Gastroesophageal sphincter (tissue), 4 donors: Measurements from ENCODE around the gene NHS. TPM values are rescaled to one million over a fixed set of nuclear protein-coding genes. Genes with fewer than 3 reads are reported as not detected.

Experiments used
- ATAC-seq: fragments of 150-250 bp; one replicate; pipeline ENCODE4 v1.9.1; 2016; ENCODE audit warnings: mild to moderate bottlenecking, moderate library complexity
- H3K27ac ChIP-seq, 4 donors: fragments of 200-600 bp; sonication (generic) in 3 of 4; 1 replicate in 3 of 4; 2 replicates in 1 of 4; pipeline ENCODE4 v1.5.1; 2016 to 2019
- H3K27me3 ChIP-seq: fragments of 200-600 bp; sonication (generic); one replicate; pipeline ENCODE4 v1.5.1; 2019
- H3K36me3 ChIP-seq, 2 donors: fragments of 200-600 bp; sonication (generic); one replicate each; pipeline ENCODE4 v1.5.1; 2019; ENCODE audit warnings: control low read depth in 1 of 2
- H3K4me1 ChIP-seq, 3 donors: fragments of 200-600 bp; sonication (generic); 1 replicate in 2 of 3; 2 replicates in 1 of 3; pipeline ENCODE4 v1.5.1; 2016 to 2019; ENCODE audit warnings: control low read depth in 2 of 3
- H3K4me3 ChIP-seq, 2 donors: fragments of 200-600 bp; sonication (generic); one replicate each; pipeline ENCODE4 v1.5.1; 2019; ENCODE audit warnings: mild to moderate bottlenecking in 1 of 2, moderate library complexity in 1 of 2
- H3K9me3 ChIP-seq, 3 donors: fragments of 200-600 bp; sonication (generic); one replicate each; pipeline ENCODE4 v1.5.1; 2017 to 2019; ENCODE audit warnings: control low read depth in 2 of 3
- EP300 ChIP-seq: sonication (generic); formaldehyde crosslinking; IDR thresholded peaks from one replicate; pipeline ENCODE4 v1.6.1; 2017; ENCODE audit warnings: antibody characterized with exemption, mild to moderate bottlenecking
- POLR2A ChIP-seq, 2 donors: fragments of 450-650 bp; IDR thresholded peaks; one replicate each; pipeline ENCODE4 v1.6.1; 2017; ENCODE audit warnings: antibody characterized with exemption in 2 of 2, mild to moderate bottlenecking in 2 of 2, moderate library complexity in 1 of 2
- POLR2AphosphoS5 ChIP-seq: sonication (generic); formaldehyde crosslinking; IDR thresholded peaks from one replicate; pipeline ENCODE4 v1.6.1; 2017; ENCODE audit warnings: antibody characterized with exemption
- WGBS, 2 donors: methylation state at CpG; one replicate each; pipeline ENCODE4 v1.1.5; 2018; ENCODE audit warnings: low coverage in 1 of 2; 5-methylcytosine and 5-hydroxymethylcytosine counted together
- total RNA-seq, 4 donors: library from RNA; depleted of rRNA; stranded (reverse); fragments of >200 nt; gene quantifications; one replicate each; pipeline ENCODE4 v1.1.0, GENCODE V29; 2016
- TF ChIP-seq, protein P1 (sequence below), 4 experiments: fragments of 200-600 bp in 2 of 4; fragments of 450-650 bp in 2 of 4; sonication (generic) in 1 of 4; IDR thresholded peaks; one replicate each; pipeline ENCODE4 v1.5.1; 2017 to 2019; ENCODE audit warnings: antibody characterized with exemption in 4 of 4, mild to moderate bottlenecking in 2 of 4, moderate library complexity in 2 of 4

Gene NHS
- total RNA-seq, 4 donors from 2014 or later, result 4.7 to 12.3 (median 6.6) TPM

DNA sequence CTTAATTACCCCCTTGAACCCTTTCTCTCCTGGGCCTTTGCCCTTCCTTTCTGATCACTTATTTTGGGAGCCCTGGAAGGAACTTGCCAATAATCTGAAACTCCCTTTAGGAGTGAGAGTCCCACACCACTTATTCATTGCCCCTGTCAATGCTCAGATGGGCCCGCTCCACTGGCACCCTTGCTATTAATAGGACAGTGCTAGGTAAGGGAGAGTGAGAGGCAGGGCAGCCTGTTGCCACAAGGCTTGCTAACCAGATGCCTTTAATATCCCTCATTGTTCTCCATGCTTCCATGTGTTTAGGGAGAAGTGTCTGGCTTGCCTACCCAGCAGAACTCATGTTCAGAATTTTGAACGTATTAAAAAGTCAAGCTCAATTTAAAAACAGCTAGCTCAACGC lies 1.7 kb upstream of the NHS start:
- Histone ChIP-seq H3K36me3 (no peaks in the 10 kb centered on the region), H3K4me1 (no peaks in the 10 kb centered on the region), H3K4me3 (no peak overlapping the region), H3K9me3 (no peaks in the 10 kb centered on the region), H3K27ac (no peak overlapping the region), H3K27me3 (no peaks in the 10 kb centered on the region)
- 54 to 71% methylated on average over 2 of the region's 3 CpGs for WGBS, 2 donors
- no peak for TF ChIP-seq POLR2A (IDR thresholded peaks at IDR 0.05)
- TF ChIP-seq, protein P1, sequence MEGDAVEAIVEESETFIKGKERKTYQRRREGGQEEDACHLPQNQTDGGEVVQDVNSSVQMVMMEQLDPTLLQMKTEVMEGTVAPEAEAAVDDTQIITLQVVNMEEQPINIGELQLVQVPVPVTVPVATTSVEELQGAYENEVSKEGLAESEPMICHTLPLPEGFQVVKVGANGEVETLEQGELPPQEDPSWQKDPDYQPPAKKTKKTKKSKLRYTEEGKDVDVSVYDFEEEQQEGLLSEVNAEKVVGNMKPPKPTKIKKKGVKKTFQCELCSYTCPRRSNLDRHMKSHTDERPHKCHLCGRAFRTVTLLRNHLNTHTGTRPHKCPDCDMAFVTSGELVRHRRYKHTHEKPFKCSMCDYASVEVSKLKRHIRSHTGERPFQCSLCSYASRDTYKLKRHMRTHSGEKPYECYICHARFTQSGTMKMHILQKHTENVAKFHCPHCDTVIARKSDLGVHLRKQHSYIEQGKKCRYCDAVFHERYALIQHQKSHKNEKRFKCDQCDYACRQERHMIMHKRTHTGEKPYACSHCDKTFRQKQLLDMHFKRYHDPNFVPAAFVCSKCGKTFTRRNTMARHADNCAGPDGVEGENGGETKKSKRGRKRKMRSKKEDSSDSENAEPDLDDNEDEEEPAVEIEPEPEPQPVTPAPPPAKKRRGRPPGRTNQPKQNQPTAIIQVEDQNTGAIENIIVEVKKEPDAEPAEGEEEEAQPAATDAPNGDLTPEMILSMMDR (IDR thresholded peaks at IDR 0.05), result no peak
- TF ChIP-seq POLR2AphosphoS5, result no peak
- no peak for TF ChIP-seq EP300
- ATAC-seq, result no peak

- Histone ChIP-seq H3K4me1 (no peaks in the 10 kb centered on the region), H3K4me3 (peak overlapping the region; percentile 68 to 87), H3K27ac (peak overlapping the region; percentile 53 to 85 (median 80)), H3K27me3 (no peaks in the 10 kb centered on the region), H3K9me3 (no peaks in the 10 kb centered on the region), H3K36me3 (no peaks in the 10 kb centered on the region)
- no peak for TF ChIP-seq EP300
- TF ChIP-seq POLR2AphosphoS5, result no peak
- TF ChIP-seq, protein P1 (IDR thresholded peaks at IDR 0.05), result no peak
- no peak for TF ChIP-seq POLR2A (IDR thresholded peaks at IDR 0.05)
- peak; percentile 4 for ATAC-seq
- 24% methylated on average over 10 of the region's 18 CpGs; no CpG with 5 or more reads in 1 of the 2 donors for WGBS, 2 donors
Observed at GRCh38 chrX:17375367-17375636, 302 bp downstream of the NHS start.

GRCh38 chrX:17375637-17376430 lies 834 bp downstream of the NHS start:
- no peaks in the 10 kb centered on the region for H3K27me3 ChIP-seq
- no peaks in the 10 kb centered on the region for H3K9me3 ChIP-seq
- peak overlapping the region; percentile 68 to 87 for H3K4me3 ChIP-seq
- H3K36me3 ChIP-seq, result no peaks in the 10 kb centered on the region
- 18% methylated on average over 2 of the region's 103 CpGs; no CpG with 5 or more reads in 1 of the 2 donors for WGBS, 2 donors
- TF ChIP-seq POLR2A (IDR thresholded peaks at IDR 0.05) (no peak), POLR2AphosphoS5 (no peak)
- TF ChIP-seq, protein P1 (IDR thresholded peaks at IDR 0.05), result no peak
- H3K27ac ChIP-seq, result peak overlapping the region; percentile 53 to 85 (median 80)
- peak; percentile 29 for ATAC-seq
- no peaks in the 10 kb centered on the region for H3K4me1 ChIP-seq

- Histone ChIP-seq H3K36me3 (no peaks in the 10 kb centered on the region), H3K4me1 (no peaks in the 10 kb centered on the region), H3K4me3 (peak overlapping the region; percentile 68 to 87), H3K27ac (peak overlapping the region in 3 of 4 donors; percentile 79 to 85 (median 80)), H3K27me3 (no peaks in the 10 kb centered on the region), H3K9me3 (no peaks in the 10 kb centered on the region)
- TF ChIP-seq POLR2AphosphoS5 (no peak), EP300 (no peak), POLR2A (IDR thresholded peaks at IDR 0.05) (no peak)
- TF ChIP-seq, protein P1 (IDR thresholded peaks at IDR 0.05), result no peak
- no peak for ATAC-seq
- no CpG with 5 or more reads among the region's 31 CpGs for WGBS, 2 donors
Observed at GRCh38 chrX:17376431-17377077, 1.6 kb downstream of the NHS start.
